Sigmoid colon (tissue), 4 donors: Measurements from ENCODE around the gene MGRN1.

Source experiments
- EP300 ChIP-seq, 4 donors: sonication (generic); formaldehyde crosslinking; IDR thresholded peaks; one replicate each; pipeline ENCODE4 v1.6.1; 2017; ENCODE audit warnings: antibody characterized with exemption in 4 of 4
- POLR2A ChIP-seq, 2 donors: fragments of 450-650 bp; IDR thresholded peaks; one replicate each; pipeline ENCODE4 v1.6.1; 2016; ENCODE audit warnings: antibody characterized with exemption in 2 of 2, mild to moderate bottlenecking in 2 of 2, moderate library complexity in 2 of 2
- TF ChIP-seq, protein P1 (sequence below), 4 experiments: fragments of 450-650 bp in 3 of 4; fragments of 200-600 bp in 1 of 4; IDR thresholded peaks; one replicate each; pipeline ENCODE4 v1.5.1; 2016 to 2019; ENCODE audit warnings: antibody characterized with exemption in 4 of 4, mild to moderate bottlenecking in 3 of 4, moderate library complexity in 2 of 4

GRCh38 chr16:4697848-4698291 lies 73.2 kb downstream of the MGRN1 start:
- TF ChIP-seq, protein P1, sequence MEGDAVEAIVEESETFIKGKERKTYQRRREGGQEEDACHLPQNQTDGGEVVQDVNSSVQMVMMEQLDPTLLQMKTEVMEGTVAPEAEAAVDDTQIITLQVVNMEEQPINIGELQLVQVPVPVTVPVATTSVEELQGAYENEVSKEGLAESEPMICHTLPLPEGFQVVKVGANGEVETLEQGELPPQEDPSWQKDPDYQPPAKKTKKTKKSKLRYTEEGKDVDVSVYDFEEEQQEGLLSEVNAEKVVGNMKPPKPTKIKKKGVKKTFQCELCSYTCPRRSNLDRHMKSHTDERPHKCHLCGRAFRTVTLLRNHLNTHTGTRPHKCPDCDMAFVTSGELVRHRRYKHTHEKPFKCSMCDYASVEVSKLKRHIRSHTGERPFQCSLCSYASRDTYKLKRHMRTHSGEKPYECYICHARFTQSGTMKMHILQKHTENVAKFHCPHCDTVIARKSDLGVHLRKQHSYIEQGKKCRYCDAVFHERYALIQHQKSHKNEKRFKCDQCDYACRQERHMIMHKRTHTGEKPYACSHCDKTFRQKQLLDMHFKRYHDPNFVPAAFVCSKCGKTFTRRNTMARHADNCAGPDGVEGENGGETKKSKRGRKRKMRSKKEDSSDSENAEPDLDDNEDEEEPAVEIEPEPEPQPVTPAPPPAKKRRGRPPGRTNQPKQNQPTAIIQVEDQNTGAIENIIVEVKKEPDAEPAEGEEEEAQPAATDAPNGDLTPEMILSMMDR (IDR thresholded peaks at IDR 0.05): no peak
- TF ChIP-seq POLR2A (IDR thresholded peaks at IDR 0.05) (no peak), EP300 (IDR thresholded peaks at IDR 0.05) (no peak)
